ENCODE data around the gene MCC. TPM values are rescaled to one million over a fixed set of nuclear protein-coding genes. Genes with fewer than 3 reads are reported as not detected.

MCC gene
- total RNA-seq, 1 donor from 2014 or later: 31.9 TPM

DNA sequence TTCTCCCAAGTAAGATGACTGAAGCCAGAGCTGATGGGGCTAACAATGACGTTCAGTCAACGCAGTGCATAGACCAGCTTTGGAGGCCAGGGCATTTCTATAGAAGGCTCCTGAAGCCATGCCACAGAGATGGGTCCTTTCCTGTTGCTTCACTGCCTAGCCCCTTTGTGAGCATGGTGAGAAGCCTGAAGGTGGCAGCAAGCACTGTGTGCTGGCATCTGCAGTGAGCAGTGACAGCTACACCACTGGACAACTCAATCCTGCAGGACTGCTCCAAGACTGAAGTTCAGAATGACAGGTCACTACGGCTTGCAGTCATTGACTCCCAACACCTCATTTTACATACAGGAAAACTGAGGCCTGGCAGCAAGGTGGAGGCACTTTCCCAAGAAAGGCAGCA, 282.4 kb downstream of the MCC start:
- intact Hi-C loops (cut with DNase I): no loop called here
- DNase-seq (ENCODE audit: missing footprints) (peak; percentile 40), ATAC-seq (peak; percentile 50)

- intact Hi-C loops (cut with DNase I): no loop called here
- no peak for DNase-seq (ENCODE audit: missing footprints)
- ATAC-seq: no peak
Measured at GRCh38 chr5:113205323-113205722, 282.9 kb downstream of the MCC start.

DNA sequence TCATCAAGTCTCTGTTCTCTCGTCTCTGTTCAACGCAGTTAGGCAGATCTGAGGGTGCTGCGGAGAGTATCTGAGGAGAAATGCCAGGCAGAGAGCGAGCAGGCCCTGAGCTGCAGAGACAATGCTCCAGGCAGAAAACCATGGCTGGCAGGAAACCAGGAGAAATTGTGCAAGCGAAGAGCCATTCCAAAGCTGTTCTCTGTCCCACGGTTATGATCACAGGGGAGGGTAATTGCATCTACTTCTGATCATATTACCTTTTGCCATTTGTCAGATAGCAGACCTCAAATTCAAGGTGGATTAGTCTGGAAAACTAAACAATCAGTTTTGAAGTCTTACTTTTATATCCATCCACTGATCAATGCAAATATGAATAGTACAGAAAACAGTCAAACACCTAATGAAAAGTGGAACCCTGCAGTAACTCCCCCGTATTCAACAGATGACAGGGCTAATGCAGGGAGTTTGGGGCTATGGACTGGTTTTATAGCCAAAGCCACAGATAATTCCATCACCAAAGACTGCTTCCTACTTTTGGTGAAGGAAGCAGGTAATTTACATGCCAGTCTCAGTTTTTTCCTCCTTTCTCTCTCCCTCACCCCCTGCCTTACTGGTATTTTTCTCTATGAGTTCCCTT, 283.6 kb downstream of the MCC start:
- ATAC-seq (peak; percentile 71), DNase-seq (ENCODE audit: missing footprints) (peak; percentile 74)
- intact Hi-C loops (cut with DNase I): loop anchor here (5.0 kb wide), 2 partner anchors 88 to 128 kb away; no protein-coding TSS in a partner anchor

- intact Hi-C loops (cut with DNase I): loop anchor here (2.0 to 5.0 kb wide), 3 partner anchors 88 to 128 kb away; no protein-coding TSS in a partner anchor
- DNase-seq (ENCODE audit: missing footprints): no peak
- no peak for ATAC-seq
Measured at GRCh38 chr5:113203916-113204315, 284.3 kb downstream of the MCC start.

- peak; percentile 89 for ATAC-seq
- intact Hi-C loops (cut with DNase I): loop anchor here (2.0 to 5.0 kb wide), 3 partner anchors 89 to 129 kb away; no protein-coding TSS in a partner anchor
Measured at GRCh38 chr5:113202746-113203716, 285.2 kb downstream of the MCC start.

GRCh38 chr5:113202287-113202686, 286.0 kb downstream of the MCC start:
- ATAC-seq (no peak), DNase-seq (ENCODE audit: missing footprints) (no peak)
- intact Hi-C loops (cut with DNase I): loop anchor here (2.0 to 5.0 kb wide), 3 partner anchors 90 to 130 kb away; no protein-coding TSS in a partner anchor

More at GRCh38 chr5:113202746-113203716, 285.2 kb downstream of the MCC start:
- peak; percentile 90 for DNase-seq (ENCODE audit: missing footprints)

DNA sequence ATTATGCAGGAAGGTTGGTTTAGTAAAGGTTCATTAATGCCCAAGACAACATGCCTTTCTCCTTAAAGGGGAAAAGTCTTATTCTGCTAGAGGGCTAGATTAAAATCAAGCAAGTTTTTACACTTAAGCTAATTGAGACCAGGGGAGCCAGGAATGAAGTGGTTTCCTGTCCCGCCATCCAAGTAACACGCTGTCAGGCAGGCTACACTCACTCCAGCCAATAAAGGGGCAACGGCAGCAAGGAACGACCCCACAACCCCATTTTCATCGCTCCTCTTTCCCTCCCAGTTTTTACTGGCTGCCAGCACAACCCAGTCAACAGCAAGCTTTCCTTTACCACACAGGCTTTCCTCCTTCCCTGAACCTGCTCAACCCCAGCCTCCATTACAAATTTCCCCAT, 286.5 kb downstream of the MCC start:
- ATAC-seq: no peak
- no peak for DNase-seq (ENCODE audit: missing footprints)
- intact Hi-C loops (cut with DNase I): loop anchor here (2.0 to 5.0 kb wide), 3 partner anchors 91 to 131 kb away; no protein-coding TSS in a partner anchor

DNA sequence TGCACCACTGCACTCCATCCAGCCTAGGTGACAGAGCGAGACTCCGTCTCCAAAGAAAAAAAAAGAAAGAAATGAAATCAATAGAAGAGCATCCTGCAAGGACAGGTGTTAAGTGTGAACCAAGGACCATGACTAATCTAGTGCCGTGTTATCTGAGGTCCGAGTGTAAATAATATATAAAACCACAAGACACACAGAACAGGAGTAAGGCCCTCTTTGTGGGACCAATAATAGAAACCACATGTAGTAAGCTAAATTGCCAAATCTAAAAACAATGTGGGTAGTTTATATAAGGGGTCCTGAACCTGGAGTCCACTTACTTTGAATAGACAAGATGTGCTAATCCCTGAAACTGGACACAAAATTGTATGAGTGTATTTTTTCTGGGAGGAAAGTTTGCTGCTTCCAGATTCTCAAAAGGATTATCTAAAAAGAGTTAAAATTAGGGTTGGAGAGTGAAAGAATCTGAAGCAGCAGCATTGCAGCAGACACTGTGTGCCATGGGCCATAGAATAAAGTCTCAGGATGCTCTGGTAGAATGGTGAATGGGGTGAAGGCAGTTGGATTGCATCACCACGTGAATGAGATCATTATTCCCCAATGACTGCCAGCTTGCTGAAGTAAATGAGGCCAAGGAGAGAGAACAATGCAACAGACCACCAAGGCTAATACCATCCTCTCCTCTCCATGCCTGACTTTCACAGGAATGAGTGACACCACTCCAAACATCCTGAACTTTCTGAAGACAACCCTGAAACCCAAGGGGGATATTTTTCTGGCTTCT, 288.9 kb downstream of the MCC start:
- no peak for ATAC-seq
- DNase-seq (ENCODE audit: missing footprints): no peak
- intact Hi-C loops (cut with DNase I): no loop called here

GRCh38 chr5:113197456-113198200, 290.6 kb downstream of the MCC start:
- intact Hi-C loops (cut with DNase I): no loop called here
- ATAC-seq: no peak
- DNase-seq (ENCODE audit: missing footprints): no peak

- intact Hi-C loops (cut with DNase I): no loop called here
- no peak for DNase-seq (ENCODE audit: missing footprints)
- ATAC-seq: no peak
Measured at GRCh38 chr5:113195771-113196170, 292.5 kb downstream of the MCC start.

DNA sequence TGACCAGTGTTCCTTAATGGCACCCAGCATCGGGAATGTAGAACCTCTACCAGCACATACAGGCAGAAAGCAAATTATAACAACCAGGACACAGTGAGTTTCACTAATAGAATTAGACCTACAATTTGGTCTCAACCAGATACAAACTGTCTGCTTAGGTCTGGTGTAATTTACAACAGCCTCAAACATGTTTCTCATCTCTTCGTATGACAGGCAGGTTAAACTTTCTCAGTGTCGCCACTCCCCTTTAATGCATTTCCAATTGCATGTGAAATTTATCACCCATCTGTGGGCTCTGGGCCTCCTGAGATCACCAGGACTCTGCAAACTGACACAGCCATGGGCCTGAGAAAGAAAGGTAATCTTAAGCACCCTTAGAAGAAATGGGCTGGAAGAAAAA, 293.0 kb downstream of the MCC start:
- DNase-seq (ENCODE audit: missing footprints): no peak
- ATAC-seq: no peak
- intact Hi-C loops (cut with DNase I): no loop called here

DNA sequence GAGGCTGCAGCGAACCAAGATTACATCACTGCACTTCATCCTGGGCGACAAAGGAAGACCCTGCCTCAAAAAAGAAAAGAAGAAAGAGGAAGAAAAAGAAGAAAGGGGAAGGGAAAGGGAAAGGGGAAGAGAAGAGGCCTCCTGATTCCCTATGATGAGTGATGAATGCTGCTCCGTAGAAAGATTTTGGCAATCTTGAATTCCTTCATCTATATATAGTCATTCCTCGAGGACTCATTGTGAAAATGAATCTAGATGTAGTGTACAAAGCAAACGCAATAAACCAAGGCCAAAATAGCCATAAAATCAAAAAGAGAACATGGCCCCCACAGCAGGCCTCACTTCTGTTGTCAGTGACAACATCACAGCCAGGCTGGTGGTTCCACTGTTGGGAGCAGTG, 293.7 kb downstream of the MCC start:
- ATAC-seq: no peak
- no peak for DNase-seq (ENCODE audit: missing footprints)
- intact Hi-C loops (cut with DNase I): no loop called here

- intact Hi-C loops (cut with DNase I): no loop called here
- no peak for ATAC-seq
- DNase-seq (ENCODE audit: missing footprints): no peak
Measured at GRCh38 chr5:113194125-113194524, 294.1 kb downstream of the MCC start.

DNA sequence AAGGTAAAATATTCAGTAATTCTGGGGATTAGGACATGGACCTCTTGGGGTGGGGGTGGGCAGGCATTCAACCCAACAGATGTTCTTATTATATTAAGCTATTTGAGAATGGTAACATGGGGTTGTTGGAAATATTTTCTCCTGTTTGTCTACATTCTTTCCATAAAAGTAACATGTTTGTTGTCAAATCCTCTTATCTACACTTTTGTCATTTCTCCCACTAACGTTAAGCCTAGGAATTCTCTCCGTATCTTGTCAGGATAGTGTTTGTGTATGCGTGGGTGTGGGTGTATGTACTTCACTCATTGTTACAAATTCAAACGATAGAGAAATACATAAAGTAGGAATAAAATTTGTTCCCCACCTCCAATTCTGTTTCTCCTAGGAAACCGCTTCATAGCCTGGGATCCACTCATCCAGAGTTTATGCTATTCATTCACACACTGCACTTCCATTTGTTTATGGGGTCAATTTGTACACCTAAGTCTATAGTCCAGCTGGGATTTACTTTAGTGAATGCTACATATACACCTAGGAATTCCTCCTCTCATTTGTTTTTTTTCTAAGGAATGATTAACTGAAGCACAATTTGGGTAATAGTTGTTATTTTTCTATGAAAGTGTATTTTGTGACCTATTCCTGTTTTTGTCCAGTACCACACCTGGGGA, 294.8 kb downstream of the MCC start:
- ATAC-seq: no peak
- intact Hi-C loops (cut with DNase I): no loop called here

GRCh38 chr5:113192541-113192940, 295.7 kb downstream of the MCC start:
- intact Hi-C loops (cut with DNase I): no loop called here
- ATAC-seq (no peak), DNase-seq (ENCODE audit: missing footprints) (no peak)

More for the DNA sequence above, 294.8 kb downstream of the MCC start:
- DNase-seq (ENCODE audit: missing footprints): no peak

GRCh38 chr5:113190347-113190746, 297.9 kb downstream of the MCC start:
- intact Hi-C loops (cut with DNase I): no loop called here
- DNase-seq (ENCODE audit: missing footprints): no peak
- ATAC-seq: no peak

GRCh38 chr5:113189291-113189690, 299.0 kb downstream of the MCC start:
- DNase-seq (ENCODE audit: missing footprints) (no peak), ATAC-seq (no peak)
- intact Hi-C loops (cut with DNase I): no loop called here

DNA sequence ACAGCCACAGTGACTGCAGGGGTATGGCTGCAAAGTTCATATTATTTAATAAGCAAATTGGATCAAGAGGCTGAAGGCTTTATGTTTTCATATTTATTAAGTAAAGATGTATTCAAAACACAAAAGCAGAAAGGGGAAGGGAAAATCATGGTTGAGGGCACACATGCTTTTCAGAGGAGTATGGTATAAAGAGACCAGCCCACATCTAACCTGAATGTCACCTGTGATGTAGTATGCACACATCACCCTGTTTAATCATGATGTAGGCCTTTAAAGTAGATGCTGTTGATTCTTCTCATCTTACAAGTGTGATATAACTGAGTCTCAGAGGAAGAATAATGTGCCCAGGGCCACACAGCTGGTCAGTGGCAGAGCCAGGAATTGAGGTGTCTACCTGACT, 299.8 kb downstream of the MCC start:
- no peak for ATAC-seq
- intact Hi-C loops (cut with DNase I): no loop called here

More for the DNA sequence above, 299.8 kb downstream of the MCC start:
- no peak for DNase-seq (ENCODE audit: missing footprints)

All from Right ventricle myocardium inferior (tissue), 1 donor.